Measurements from ENCODE around the gene AFF2. TPM values are rescaled to one million over a fixed set of nuclear protein-coding genes. Genes with fewer than 3 reads are reported as not detected.
"Not testable (repeated sequence)": the region's sequence is repeated elsewhere in the genome, so short reads cannot be mapped to it uniquely, and the experiment has no call there.

The AFF2 gene
- total RNA-seq, 2 donors from 2014 or later, result 0.89 to 3.2 TPM

GRCh38 chrX:148903176-148903575 is 402.8 kb downstream of the AFF2 start:
- DNase-seq (ENCODE audit: low spot score), result no peak
- TF ChIP-seq, protein P1, sequence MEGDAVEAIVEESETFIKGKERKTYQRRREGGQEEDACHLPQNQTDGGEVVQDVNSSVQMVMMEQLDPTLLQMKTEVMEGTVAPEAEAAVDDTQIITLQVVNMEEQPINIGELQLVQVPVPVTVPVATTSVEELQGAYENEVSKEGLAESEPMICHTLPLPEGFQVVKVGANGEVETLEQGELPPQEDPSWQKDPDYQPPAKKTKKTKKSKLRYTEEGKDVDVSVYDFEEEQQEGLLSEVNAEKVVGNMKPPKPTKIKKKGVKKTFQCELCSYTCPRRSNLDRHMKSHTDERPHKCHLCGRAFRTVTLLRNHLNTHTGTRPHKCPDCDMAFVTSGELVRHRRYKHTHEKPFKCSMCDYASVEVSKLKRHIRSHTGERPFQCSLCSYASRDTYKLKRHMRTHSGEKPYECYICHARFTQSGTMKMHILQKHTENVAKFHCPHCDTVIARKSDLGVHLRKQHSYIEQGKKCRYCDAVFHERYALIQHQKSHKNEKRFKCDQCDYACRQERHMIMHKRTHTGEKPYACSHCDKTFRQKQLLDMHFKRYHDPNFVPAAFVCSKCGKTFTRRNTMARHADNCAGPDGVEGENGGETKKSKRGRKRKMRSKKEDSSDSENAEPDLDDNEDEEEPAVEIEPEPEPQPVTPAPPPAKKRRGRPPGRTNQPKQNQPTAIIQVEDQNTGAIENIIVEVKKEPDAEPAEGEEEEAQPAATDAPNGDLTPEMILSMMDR (IDR thresholded peaks at IDR 0.05), result no peak
- no peaks in the 10 kb centered on the region for H3K9me3 ChIP-seq
- no peak overlapping the region for H3K27ac ChIP-seq
- H3K4me3 ChIP-seq, result no peak overlapping the region
- H3K27me3 ChIP-seq, result no peaks in the 10 kb centered on the region
- H3K4me1 ChIP-seq, result no peaks in the 10 kb centered on the region
- no peaks in the 10 kb centered on the region for H3K36me3 ChIP-seq

- Histone ChIP-seq H3K9me3 (no peaks in the 10 kb centered on the region), H3K27me3 (no peaks in the 10 kb centered on the region), H3K4me3 (no peak overlapping the region), H3K36me3 (no peaks in the 10 kb centered on the region), H3K27ac (no peak overlapping the region), H3K4me1 (no peaks in the 10 kb centered on the region)
- DNase-seq (ENCODE audit: low spot score), result no peak
- TF ChIP-seq, protein P1 (IDR thresholded peaks at IDR 0.05), result no peak
Observed at GRCh38 chrX:148904421-148905111, 404.1 kb downstream of the AFF2 start.

DNA sequence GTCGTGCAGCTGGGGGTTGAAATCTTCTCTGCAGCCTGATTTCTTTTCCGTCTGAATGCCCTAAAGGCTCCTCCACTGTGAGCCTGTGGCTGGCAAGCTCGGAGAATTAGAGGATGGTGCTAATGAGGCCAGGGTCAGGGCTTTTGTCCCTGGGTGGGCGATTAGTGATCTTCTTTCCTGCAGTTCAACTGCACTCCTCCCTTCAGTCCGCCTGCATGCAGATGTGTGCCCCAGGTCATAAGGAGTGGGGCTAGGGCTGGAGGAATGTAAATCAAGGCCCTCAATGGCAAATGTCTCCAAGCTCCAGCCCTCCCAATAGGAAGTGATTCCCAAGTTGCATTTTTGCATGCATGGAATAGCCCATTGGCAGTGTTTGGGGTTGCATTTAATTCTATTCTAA is 405.0 kb downstream of the AFF2 start:
- no peaks in the 10 kb centered on the region for H3K9me3 ChIP-seq
- no peaks in the 10 kb centered on the region for H3K27me3 ChIP-seq
- H3K27ac ChIP-seq, result no peak overlapping the region
- H3K4me3 ChIP-seq, result no peak overlapping the region
- TF ChIP-seq, protein P1 (IDR thresholded peaks at IDR 0.05), result no peak
- no peaks in the 10 kb centered on the region for H3K36me3 ChIP-seq
- H3K4me1 ChIP-seq, result no peaks in the 10 kb centered on the region
- DNase-seq (ENCODE audit: low spot score), result no peak

DNA sequence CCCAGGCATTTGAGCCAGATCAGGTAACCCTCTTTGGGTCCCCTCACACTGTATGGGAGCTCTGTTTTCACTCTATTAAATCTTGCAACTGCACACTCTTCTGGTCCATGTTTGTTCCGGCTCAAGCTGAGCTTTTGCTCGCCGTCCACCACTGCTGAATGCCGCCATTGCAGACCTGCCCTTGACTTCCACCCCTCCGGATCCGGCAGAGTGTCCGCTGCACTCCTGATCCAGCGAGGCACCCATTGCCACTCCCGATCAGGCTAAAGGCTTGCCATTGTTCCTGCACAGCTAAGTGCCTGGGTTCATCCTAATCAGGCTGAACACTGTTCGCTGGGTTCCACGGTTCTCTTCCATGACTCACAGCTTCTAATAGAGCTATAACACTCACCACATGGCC is 406.2 kb downstream of the AFF2 start:
- not testable (repeated sequence) for H3K4me3 ChIP-seq; H3K27me3 ChIP-seq; H3K36me3 ChIP-seq; DNase-seq (ENCODE audit: low spot score); H3K9me3 ChIP-seq; H3K4me1 ChIP-seq; H3K27ac ChIP-seq

DNA sequence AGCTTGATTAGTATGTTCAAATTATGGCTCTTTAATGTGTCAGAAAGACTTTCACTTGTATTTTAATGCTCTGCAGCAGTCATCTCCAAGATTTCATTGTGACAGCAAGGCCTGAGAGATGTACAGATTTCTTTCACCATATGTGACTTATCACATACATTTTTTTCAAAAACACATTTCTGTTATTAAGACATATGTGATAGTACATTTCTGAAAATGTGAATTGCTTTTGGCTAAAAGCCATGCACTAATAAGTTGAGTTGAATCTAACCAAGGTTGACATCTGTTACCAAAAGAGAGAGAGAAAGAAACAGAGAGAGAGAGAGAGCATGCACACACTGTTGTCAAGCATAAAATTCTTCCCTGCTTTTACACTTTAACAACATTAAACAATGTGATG is 409.3 kb downstream of the AFF2 start:
- Histone ChIP-seq H3K27ac (no peak overlapping the region), H3K4me1 (no peaks in the 10 kb centered on the region), H3K4me3 (no peak overlapping the region), H3K36me3 (no peaks in the 10 kb centered on the region), H3K27me3 (no peaks in the 10 kb centered on the region), H3K9me3 (no peaks in the 10 kb centered on the region)
- no peak for DNase-seq (ENCODE audit: low spot score)
- TF ChIP-seq, protein P1 (IDR thresholded peaks at IDR 0.05), result no peak

GRCh38 chrX:148913971-148914370 is 413.6 kb downstream of the AFF2 start:
- no peak for DNase-seq (ENCODE audit: low spot score)
- Histone ChIP-seq H3K27me3 (no peaks in the 10 kb centered on the region), H3K27ac (no peak overlapping the region), H3K9me3 (no peaks in the 10 kb centered on the region), H3K4me1 (no peaks in the 10 kb centered on the region), H3K4me3 (no peak overlapping the region), H3K36me3 (no peaks in the 10 kb centered on the region)
- TF ChIP-seq, protein P1 (IDR thresholded peaks at IDR 0.05), result no peak

Measured in right atrium auricular region (tissue), 2 donors.